Glomerular visceral epithelial cell (primary cell): ENCODE data around the gene LNPEP.

Experiments used
- DNase-seq: peaks from one replicate; pipeline ENCODE4 v3.0.0-alpha.2; 2016; ENCODE audit errors: extremely low spot score

LNPEP gene

GRCh38 chr5:96935559-96936430, at the start of gene LNPEP:
Gene LNPEP, plus strand, starts transcription at chr5:96936080. Its CDS starts 76 bp downstream, at chr5:96936156.
- DNase-seq = peak; percentile 99

- DNase-seq = peak; percentile 73
Observed at GRCh38 chr5:96893342-96893741, 42.5 kb upstream of the LNPEP start.

DNA sequence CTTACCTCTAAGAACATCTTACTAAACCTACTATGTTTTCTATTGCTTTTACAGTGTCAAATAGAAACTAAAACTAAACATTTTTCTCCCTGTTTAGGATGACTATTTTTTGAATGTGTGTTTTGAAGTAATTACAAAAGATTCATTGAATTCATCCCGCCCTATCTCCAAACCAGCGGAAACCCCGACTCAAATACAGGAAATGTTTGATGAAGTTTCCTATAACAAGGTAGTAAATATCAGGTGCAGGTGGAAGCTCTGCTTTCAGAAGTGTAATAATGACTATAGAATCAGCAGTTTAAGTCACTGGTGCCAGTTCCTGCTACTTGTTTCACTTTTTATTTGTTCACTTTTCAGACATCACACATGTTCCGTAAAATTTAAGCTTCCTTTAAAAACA, 39.6 kb upstream of the LNPEP start:
- DNase-seq = no peak

- no peak for DNase-seq
Observed at GRCh38 chr5:96896806-96897205, 39.1 kb upstream of the LNPEP start.

DNA sequence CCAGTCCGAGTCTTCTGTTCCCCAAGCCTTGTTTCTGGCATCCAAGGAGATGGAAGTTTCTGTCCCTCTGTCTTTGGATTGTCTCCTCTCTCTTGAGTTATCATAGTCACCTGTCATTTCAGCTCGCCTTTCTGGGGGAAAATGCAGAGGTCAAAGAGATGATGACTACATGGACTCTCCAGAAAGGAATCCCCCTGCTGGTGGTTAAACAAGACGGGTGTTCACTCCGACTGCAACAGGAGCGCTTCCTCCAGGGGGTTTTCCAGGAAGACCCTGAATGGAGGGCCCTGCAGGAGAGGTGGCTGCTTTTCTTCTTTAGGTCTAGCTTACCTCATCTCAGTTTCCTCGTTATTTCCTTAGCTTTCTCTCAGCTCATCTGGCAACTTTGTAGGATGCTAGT, 34.5 kb upstream of the LNPEP start:
- no peak for DNase-seq

GRCh38 chr5:96901841-96902240, 34.0 kb upstream of the LNPEP start:
- no peak for DNase-seq

- no peak for DNase-seq
Observed at GRCh38 chr5:96902876-96903275, 33.0 kb upstream of the LNPEP start.

- DNase-seq = no peak
Observed at GRCh38 chr5:96903300-96903699, 32.6 kb upstream of the LNPEP start.

GRCh38 chr5:96904054-96904931, 31.6 kb upstream of the LNPEP start:
- DNase-seq = no peak

DNA sequence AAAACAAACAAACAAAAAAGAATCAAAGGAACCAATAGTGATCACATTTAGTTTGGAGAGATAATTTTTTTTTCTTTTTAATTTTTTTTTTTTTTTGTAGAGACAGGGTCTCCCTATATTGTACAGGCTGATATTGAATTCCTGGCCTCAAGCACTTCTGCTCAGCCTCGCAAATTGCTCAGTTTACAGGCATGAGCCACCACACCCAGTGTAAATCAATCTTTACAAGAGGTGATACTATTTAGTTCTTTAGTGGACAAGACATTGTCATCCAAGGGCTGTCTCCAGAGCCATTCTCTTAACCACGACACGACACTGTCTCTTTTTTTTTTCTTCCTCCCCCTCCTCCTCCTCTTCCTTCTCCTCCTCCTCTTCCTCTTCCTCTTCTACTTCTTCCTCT, 30.0 kb upstream of the LNPEP start:
- DNase-seq = no peak

DNA sequence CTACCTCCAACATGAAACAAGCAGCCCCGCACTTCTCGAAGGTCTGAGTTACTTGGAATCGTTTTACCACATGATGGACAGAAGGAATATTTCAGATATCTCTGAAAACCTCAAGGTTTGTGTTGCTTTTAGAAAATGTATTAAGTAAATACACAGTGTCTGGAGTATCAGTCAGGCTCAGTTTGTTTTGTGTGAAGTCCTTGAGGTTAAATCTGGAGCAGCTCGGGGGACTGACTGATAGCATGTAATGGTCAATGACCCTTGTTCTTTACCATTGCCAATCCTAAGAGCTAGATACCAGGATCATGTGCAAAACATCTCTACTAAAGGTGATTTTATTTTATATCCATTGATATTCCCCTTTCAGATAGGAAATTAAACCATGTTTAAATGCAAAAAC, 26.9 kb upstream of the LNPEP start:
- DNase-seq = no peak

- DNase-seq = no peak
Observed at GRCh38 chr5:96909435-96909834, 26.4 kb upstream of the LNPEP start.

- DNase-seq = no peak
Observed at GRCh38 chr5:96911139-96911538, 24.7 kb upstream of the LNPEP start.

DNA sequence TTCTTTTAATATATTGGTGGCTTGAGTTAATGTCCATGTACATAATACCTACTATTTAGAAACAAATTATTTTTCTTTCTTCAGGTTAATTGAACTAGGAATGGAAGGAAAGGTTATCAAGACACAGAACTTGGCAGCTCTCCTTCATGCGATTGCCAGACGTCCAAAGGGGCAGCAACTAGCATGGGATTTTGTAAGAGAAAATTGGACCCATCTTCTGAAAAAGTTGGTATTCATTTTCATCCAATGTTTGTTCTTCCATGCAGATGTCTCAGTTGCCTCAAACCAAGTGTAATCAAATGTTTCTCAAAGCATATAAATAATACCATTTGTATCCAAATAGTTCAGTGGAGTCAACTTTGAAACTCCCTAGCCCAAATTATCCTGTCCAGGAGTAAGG, 22.6 kb upstream of the LNPEP start:
- DNase-seq = no peak

- no peak for DNase-seq
Observed at GRCh38 chr5:96919754-96920197, 16.1 kb upstream of the LNPEP start.

DNA sequence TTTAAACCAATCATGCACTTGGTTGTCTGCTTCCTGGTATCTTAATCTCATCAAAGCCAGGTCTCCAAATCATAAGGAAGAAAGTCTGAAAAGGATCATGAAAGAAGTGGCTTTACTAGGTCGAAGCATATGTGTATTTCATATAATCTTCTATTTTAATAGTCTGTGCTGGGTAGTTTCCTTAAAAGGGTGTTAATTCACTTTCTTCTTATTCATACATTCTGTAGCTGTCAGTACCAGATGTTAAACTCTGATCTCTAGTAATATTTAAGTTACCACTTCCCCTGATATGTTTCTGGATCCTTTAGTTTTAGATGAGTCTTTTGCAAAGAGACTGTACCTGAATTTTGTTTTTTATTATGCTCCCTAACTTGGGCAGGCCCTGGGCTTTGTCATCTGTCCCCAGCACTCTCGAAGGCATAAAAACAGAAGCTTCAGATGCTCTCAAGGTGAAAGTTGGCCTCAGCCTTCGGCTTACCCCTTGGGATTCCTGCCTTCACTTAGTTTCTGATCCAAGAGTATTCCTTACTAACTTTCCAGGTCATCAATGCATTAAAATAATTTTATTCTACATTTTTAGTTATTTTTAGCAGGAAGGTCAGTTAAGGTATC, 15.0 kb upstream of the LNPEP start:
- DNase-seq = no peak

DNA sequence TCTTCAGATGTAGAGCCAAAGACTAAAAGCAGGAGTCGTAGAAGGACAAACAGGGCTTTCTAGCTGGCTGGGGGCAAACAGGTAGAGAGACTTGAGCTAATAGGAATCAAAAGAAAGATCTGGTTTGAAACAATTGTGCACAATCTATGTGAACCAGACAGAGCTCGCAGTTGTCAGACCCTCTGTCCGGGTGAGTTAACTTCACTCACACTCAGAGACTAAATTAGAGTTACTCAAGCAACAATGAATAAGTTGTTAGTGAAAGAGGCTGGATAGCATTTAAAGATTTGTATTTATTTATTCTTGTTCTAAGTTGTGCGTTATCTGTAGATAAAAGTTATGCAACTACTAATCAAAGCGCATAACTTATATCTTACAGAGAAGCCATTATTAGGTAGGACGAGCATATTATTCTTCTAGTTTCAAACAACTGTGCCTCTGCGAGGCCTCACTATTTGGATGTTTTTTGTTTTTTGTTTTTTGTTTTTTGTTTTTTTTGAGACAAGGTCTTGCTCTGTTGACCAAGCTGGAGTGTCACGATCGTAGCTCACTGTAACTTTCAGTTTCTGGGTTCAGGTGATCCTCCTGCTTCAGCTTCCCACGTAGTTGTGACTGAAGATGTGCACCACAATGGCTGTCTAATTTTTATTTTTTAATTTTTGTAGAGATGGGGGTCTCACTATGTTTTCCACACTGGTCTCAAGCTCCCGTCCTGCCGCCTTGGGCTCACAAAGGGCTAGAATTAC, 13.2 kb upstream of the LNPEP start:
- no peak for DNase-seq

DNA sequence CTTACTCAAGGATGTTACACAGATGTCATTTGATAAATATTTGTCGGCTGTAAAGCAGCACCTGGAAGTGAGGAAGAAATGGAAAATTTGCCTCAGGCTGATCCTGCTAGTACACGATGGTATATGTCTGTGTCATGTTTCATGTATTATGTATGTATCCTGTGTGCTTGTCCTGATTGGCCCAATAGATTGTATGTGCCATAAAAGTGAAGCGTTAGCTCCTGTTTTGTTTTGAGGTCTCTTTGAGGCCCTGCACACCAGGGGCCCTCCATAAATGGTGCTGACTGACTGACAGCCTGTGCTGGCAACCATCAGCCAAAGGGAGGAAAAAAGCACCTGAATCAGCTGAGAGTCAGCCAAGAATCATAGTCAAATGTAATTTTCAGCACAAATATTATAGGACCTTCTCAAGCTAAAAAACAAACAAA, 11.8 kb upstream of the LNPEP start:
- DNase-seq = no peak

- no peak for DNase-seq
Observed at GRCh38 chr5:96926276-96926675, 9.6 kb upstream of the LNPEP start.

GRCh38 chr5:96927008-96927407, 8.9 kb upstream of the LNPEP start:
- DNase-seq = no peak

DNA sequence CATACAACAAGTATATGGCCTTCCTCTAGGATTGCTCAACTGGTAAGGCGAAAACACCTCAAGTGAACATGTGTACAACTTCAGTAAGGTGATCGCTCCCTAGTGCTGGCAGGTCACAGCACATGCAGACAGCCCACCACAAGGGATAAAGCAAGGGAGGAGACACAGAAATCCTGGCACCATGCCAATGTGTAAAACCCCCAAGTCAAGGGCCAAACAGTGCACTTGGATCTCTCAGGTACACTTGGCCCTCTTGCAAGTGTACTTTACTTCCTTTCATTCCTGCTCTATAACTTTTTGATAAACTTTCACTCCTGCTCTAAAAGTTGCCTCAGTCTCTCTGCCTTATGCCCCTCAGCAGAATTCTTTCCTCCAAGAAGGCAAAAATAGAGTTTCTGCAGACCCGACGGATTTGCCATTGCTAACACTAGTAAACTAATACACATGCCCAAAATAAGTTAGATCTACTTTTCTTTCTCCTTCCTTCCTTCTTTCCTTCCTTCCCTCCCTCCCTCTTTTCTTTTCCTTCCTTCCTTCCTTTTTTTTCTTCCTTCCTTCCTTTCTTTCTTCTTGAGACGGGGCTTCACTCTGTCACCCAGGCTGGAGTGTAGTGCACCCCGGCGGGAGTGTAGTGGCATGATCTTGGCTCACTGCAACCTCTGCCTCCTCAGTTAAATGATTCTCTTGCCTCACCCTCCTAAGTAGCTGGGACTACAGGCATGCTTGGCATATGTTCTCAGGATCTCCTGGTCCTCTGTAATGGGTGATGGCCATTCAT, 6.8 kb upstream of the LNPEP start:
- DNase-seq = no peak
